GM21367 (cell line): Measurements from ENCODE around the gene NXPH1.
A peak's percentile ranks its signal among the peaks of the same experiment; 100 is the strongest.

ENCODE experiments used
- ATAC-seq: cut with Tn5 transposase; IDR thresholded peaks from one replicate; pipeline ENCODE4 v1.9.1; 2021; ENCODE audit not compliant: unreplicated experiment

NXPH1 gene

DNA sequence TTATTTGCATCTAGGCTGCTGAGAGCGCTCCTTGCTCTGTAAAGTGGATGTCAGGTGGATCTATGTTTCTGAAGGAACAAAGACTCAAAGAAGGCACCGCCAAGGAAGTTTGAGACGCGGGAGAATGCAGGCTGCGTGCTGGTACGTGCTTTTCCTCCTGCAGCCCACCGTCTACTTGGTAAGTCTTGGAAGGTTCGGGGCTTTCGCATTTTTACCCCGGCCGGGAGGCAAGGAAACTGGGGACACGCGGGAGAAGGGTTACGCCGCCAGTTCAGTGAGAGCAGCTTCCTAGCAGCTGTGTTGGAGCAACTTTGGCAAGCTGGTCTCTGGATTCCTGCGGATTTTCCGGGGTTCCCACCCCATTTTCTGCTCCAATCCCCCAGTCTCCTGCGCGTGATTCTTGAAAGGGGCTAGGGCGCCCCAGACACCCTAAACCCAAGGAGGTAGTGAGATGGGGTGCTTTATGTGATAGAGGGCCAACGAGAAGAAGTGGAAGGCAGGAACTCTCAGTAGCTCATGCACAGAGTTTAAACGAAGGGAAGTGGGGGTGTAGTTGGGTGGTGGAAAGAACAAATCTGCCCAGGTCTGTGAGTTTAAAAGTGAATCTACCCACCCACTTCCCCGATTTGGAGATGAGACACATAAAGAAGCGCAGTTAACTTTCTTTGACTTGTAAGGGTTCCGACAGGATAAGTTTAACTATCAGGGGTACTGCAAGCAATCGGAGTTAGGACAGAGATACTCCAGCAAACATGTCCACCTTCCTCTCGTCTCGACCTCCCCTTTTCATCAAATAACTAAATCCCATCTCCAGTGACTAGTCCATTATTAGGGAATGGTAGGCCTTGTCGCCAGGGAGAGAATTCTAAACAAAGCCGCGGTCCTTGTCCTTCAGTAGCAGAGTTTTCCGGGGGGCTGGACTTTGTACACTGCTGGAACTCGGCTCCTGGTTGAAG lies 2.5 kb downstream of the NXPH1 start:
- ATAC-seq, result no peak

DNA sequence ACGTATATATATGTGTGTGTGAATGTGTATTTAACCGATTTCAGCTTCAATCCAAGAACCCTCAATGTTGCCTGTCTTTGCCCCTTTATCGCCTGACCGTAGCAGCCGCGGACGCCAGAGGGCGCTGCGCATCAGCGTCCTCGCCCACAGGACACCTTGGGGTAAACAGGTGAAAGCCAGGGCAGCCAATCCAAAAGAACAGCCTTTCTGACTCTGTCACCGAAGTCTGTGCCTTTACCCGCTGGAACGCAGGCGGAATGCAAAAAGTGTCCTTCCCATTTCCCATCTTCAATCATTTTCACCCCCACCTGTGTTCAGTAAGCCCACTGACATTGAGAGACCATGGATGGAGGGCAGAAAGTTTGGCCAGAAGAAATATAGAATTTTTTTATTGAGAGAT lies 3.6 kb downstream of the NXPH1 start:
- ATAC-seq, result peak; percentile 90

DNA sequence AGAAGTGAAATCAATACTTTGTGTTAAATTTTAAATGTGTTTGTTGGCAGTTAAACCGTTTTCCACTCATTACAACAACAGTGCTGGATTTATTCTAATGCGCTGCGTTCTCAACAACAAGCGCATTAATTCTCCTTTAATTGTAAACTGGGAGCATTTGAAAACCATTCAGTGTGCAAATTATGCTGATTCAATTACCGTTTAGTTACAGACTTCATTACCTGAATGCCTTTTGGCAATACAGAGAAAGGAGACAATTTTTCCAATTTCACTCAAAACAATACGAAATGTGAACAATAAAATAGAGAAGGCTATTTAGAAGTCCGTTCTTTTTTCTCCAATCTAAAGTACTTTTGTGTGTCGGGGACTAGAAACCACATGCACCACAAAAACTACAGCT lies 4.2 kb downstream of the NXPH1 start:
- no peak for ATAC-seq

DNA sequence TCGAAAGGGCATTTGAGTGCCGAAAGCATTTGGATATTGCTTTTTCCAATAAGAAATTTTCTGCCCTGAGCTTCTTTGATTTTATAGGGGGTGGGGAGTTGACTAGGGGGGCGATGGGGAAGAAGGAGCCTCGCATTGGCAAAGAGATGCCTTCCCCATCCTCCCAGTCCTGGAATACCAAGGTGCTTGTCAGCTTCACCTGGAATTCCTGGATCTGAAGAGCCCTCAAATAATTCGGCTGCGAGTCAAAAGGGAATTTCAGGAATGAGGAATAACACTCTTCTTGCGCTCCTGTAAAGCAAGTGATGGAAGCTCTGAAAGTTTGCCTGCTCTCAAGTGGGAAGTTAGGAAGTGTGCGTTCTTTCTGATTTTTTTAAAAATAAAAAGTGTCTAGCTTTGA lies 7.3 kb downstream of the NXPH1 start:
- no peak for ATAC-seq

DNA sequence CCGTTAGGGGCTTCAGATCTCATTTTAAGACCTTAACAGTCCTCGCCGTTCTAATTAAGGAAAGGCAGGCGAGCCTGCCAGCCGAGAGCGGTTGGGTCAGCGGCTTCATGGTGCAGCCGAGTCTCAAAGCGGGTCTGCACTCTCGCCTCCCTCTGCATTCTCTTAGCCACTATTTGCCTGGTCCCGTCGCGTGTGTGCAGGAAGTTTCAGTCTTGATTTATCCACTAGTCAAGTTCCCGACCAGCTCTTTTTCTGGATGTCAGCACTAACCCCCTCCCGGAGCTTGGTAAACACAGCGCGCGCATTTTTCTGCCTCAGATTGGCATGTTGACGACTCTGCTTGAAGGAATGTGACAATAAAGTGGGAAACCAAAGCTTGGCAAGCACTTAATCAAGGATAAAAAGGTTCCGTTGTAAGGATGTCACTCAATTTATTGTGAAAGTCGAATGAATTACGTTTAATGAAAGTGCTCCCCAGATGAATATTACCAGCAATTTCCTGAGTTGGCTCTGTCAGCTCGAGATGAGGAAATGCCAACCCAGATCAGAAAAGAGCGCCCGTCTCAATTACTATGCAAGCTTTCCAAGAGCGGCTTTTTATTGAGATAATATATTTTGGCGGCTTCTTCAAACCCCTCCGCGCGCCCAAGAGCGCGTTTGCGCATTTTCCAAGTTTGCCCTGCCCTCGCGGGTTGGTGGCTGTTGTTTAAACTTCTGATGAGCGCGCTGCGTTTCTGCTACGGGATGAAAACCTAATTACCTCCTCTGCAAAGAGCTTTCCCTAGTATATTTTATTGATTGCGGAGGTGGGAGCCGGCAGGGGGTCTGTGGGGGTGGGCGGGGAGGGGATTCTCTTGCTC lies 7.9 kb downstream of the NXPH1 start:
- ATAC-seq, result no peak

DNA sequence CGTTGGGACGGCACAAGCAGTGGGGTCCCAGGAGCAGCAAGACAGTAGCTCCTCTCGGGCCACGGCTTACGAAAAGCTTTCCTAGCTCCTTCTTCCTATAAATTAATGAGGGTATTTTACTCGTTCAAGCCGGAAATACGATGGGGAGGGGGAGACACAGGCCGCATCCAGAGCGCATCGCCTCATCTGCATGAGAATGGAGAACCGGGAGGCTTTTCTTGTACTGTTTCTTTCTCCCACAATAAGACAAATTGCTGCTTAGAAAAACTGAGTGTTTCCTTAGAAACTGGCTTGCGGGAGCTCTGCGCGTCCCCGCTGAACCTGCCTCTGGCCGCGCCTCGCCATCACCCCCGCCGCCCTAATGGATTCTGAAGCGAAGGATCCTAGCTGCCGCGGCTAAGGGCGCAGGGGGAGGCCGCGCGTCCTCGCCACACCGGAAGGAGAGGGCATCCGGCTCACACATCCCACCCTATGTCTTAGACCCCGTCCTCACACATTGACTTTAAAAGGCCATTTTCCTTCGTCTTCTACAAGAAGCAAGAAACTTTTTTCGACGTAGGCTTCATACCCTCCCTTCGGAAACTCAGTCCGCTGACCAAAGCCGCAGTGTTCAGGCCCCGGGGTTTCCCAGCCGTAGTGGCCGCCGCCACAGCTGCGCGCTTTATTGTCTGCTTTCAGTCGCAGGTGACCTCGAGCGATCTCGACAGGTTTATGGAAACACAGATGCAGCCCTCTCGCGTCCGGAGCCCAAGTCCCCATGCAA lies 8.8 kb downstream of the NXPH1 start:
- ATAC-seq, result no peak

DNA sequence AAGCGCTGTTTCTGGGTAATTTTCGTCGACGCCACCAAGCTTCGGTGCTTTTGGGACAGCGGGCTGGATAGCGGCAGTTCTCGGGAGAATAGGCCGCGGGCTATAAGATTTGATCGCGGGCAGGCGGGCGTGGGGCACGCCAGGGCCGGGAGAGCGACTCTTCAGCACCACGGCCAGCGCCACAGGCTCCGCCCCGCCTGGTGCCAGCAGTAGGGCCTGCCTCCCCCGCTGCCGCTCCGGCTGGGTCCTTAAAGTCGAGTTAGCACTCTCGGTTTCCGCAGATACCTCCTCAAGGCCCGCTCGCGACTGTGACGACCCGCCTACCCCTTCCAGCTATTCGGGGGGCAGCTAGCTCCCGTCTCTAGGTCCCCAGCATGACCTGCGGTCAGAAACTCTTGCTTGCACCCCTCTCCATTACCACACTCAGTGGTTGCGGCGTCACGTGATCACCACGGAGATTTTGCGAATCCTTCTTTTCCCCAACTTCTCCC lies 9.4 kb downstream of the NXPH1 start:
- peak; percentile 58 for ATAC-seq

DNA sequence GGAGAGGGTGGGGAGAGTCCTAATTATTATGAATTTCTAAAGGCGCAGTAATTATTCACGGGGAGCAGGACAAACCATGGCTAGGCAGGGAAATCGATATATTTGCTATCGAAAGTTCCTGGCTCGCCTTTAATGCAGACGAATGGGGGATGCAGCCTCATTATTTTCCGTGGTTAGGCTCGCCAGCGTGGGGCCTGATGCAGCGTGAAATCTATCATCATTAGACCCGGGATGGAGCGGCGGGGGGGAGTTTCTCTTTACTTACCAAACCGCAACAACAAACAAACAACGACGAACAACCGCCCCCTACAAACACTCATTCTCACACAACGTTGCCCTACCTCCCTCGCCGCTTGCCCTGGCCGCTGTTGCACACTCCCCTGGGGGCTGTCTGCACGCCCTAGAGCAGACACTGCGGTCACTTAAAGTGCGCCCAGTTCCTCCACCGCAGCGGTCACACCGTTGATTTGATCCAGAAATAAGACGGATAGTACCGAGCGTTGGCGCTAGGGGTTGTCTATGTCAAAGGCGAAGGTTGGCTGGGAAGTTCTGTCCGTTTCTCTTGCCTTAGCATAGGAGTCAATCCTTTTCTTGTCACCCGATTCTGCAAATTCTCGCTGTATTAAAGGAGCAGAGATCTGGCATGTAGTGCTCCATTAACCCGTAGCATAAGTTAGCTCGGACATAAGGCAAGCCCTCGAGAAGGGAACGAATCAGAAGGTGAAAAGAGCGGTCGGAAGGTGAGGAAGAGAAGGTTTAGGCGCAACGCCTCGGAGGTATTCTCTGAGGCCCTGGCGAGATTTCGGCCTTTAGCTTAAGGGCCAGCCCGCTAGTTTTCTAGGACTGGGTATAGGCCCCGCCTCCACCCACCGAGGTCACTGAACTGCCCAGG lies 10.4 kb downstream of the NXPH1 start:
- ATAC-seq, result no peak

DNA sequence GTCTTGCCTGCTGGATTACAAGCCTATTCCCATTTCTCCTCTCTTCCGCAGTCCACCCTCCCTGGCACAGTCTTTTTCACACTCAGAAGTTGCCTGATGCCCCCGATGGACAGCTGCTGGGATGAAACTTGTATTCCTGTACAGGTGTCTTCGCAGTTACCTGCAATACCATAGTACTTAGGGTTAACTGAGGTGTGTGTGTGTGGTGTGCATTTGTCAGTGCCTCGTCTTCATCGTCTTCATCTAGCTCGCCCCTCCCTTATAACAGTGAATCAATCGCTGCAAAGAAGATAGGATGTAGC lies 11.0 kb downstream of the NXPH1 start:
- ATAC-seq, result no peak

DNA sequence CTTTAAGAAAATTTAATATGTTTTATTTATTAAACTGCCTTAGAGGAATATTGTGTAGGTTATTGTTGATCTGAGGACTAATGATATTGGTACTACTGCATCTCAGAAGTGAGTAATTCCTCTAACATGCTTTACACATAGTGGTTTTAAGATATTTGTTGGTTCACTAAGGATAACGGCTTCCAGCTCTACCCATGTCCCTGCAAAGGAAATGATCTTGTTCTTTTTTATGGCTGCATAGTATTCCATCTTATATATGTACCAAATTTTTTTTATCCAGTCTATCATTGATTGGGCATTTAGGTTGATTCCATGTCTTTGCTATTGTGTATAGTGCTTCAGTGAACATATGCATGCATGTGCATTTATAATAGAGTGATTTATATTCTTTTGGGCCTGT lies 20.1 kb downstream of the NXPH1 start:
- ATAC-seq, result no peak

DNA sequence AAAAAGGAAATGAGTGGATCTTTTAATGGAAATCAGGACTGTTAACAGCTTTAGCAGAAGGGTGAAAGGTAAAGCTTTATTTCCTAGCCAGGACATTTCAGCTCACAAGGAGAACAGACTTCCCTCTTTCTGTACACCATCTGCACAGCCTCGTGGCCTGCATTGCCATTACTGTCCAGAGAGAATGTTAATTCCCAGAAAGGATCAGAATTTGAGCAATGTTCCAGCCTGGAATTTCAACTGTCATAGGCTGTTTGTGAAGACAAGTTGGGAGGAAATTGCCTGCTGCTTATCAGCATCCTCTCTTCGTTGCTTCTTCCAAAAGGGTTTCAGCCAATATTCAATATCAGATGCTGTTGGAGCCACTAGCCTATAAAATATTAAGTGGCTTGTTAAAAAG lies 22.0 kb downstream of the NXPH1 start:
- no peak for ATAC-seq

DNA sequence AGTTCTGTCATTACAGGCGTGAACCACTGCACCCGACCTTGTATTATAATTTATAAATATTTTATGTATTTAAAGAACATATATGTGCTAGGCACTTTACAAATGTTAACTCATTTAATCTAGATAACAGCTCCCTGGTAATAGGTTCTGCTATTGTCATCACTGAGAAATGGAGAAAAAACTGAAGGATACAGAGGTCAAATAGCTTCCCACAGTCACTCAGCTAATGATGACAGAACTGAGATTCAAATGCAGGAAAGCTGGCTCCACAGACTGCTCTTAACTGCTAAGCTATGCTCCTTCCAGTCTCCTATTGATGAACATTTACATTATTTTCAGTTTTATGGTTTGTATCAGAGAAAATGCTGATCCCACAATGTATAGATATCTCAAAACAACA lies 28.9 kb downstream of the NXPH1 start:
- no peak for ATAC-seq

DNA sequence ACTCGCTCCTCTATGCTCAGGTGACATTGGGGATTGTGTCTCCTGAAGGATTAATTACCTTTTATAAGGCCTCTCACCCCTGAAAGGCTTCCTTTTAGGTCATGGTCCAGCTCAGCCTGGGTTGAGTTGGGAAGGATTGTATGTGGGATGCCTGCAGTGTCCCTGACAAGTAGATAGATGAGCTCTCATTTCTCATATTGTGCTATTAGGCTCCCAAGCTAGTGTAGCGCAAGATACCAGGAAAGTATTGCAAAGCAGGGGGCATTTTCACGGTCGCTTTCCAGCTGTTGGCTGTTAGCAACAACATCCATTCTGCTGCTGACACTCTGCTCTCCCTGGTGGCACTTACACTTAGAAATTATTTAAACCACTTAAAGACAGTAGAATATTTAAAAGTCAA lies 31.9 kb downstream of the NXPH1 start:
- no peak for ATAC-seq

DNA sequence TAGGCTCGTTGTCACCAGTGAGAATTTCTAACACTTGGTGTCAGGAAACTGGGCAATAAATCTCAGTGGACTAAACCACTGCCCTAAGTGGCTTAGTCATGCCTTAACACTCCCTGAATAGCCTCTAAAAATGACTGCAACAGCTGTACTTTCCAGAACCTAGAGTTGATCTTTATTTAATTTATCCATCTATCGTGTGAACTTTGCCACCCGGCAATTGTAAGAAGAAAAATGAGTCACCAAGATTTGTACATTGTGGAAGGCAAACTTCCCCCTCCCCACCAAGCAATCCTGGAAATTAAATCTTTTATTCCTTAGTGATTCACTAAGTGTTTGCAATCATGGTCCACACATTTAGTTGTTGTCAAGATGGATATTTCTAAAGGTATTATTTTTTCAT lies 47.1 kb downstream of the NXPH1 start:
- no peak for ATAC-seq

DNA sequence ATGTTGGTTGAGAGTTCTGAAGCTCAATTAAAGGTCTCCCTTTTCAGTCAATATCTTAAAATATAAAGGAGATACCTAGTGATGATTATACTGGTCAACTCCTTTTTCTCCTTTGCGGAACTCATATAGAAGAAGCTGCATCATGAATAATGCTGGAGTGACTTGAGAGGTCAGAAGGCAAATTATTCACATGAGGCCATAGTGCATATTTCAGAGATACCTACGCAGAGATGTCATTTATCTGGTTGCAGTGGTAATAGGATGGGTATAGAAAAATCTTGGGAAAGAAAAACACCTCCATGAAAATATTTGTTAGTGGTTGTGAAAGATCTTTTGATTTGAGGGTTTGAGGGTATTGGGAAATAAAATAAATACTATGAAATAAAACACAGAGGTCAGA lies 47.7 kb downstream of the NXPH1 start:
- no peak for ATAC-seq

DNA sequence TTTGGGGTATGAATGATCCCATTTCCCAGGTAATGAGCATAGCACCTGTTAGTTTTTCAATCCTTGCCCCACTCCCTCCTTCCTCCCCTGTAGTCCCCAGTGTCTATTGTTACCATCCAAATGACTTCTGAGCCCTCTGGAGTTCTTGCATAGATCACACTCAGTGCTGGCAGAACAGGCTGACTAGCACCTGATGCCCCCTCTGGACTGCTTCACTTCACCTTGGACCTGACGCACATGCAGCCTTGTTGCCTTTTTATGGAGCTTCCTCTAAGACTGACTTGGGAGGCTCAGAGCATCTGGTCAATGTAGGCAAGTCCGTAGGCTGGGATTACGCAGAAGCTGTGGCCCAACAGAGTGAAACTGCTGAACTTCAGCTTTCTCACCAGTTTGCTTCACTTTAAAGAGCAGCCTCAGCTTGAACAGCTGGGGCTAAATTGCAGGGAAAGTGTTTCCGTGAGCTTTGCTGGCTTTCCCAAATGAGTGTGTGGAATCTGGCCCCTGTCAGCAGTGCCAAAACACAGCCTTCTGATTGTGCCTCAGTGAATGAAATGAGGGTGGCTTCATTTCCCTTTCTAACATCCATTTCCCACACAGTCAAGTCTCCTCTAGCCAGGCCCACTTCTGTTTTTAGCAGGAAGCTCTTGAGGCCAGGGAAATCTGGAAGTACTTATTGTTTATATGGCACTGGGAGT lies 48.5 kb downstream of the NXPH1 start:
- no peak for ATAC-seq

DNA sequence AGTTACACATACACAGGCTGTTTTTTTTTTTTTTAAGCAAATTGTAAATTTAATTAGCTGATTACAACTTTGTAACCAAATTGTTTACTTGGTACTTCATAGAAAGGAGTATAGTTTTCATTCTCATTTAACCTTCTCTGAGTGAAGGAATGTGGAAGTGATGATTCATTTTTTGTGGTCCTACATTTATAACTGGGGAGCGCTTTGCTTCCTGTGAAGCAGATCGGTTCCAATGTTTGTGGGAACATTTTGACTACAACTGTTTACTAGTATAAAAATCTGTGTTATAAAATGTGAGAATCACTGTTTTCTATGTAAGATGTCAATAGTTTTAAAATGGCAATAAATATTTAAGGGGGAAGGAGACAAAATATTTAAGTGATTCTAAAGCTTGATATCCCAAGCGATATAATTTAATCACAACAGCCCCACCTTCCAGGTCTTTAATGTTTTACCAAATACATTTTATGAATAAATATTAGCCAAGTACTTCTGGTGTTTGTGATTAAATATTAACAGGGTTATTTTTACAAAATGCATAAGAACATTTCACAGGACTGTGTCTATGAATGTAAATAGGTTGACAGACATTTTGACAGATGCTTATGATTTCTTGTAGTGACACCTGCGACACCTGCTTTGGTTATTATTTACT lies 57.1 kb downstream of the NXPH1 start:
- no peak for ATAC-seq

DNA sequence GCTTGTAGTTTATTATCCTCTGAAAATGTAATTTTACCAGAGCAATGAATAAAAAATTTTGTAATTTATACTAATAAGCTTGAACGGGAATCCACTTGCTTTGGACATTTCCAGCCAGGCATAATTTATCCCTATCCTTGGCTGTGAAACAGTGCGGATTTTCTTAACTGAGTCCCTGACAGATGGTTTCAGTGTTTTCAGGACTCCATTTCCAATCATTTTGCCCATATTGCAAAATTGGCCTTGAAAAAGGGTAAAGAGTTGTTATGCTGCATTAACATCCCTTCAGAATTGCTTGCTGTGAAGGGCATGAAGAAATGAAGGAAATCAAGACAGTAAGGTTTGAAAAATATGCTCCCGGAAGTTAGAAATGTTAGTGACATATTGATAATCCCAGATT lies 57.7 kb downstream of the NXPH1 start:
- ATAC-seq, result no peak
